Astrocyte of the cerebellum (primary cell): ENCODE results near the gene CCND1.

Experiments
- DNase-seq: peaks from one replicate; pipeline ENCODE4 v3.0.0-alpha.2; 2011; ENCODE audit warnings: low read depth
- H3K4me3 ChIP-seq: 2 replicates; pipeline ENCODE4 v1.5.1; 2011; ENCODE audit warnings: mild to moderate bottlenecking, low read depth, low read length, moderate library complexity
- in situ Hi-C: cut with HindIII; loops from 2 replicates; pipeline ENCODE4 v1.10.0; 2017; ENCODE audit warnings: low sequenced_read_pairs
- TF ChIP-seq, protein P1 (sequence below): IDR thresholded peaks from 2 replicates; pipeline ENCODE4 v1.5.1; 2012; ENCODE audit warnings: low read length, low read depth, moderate library complexity, mild to moderate bottlenecking; ENCODE audit errors: missing control alignments

CCND1 gene

DNA sequence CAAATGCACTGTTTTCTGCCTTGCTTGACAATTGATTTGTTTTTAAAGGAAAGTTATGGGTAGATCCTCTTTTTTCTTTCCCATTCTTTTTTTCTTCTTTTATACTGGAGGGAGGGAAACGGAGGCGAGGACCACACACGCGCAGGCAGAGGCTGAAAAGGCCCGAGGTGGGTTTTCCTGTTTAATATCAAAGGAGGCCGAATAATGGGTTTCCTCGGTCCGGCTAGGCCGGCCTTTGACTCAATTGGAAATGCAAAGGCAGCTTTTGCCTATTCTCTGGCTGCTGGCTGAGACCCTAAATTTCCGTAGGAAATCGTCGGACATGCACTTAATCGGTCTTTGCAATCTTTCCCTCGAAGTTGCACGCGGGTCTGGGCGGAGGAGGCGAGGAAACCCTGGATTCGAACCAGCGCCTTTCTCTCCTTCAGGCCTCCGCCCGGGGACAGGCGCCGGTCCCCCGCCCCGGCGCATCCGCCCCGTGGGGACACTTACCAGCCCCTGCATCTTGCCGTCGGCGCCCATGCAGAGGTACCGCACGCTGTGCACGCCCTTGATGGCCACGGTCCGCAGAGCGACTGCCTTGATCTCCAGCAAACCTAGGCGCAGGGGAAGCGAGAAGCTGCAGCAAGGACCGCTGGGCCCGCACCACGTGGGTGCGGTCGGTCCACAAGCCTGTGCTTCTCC lies 62.0 kb downstream of the CCND1 start:
- TF ChIP-seq, protein P1, sequence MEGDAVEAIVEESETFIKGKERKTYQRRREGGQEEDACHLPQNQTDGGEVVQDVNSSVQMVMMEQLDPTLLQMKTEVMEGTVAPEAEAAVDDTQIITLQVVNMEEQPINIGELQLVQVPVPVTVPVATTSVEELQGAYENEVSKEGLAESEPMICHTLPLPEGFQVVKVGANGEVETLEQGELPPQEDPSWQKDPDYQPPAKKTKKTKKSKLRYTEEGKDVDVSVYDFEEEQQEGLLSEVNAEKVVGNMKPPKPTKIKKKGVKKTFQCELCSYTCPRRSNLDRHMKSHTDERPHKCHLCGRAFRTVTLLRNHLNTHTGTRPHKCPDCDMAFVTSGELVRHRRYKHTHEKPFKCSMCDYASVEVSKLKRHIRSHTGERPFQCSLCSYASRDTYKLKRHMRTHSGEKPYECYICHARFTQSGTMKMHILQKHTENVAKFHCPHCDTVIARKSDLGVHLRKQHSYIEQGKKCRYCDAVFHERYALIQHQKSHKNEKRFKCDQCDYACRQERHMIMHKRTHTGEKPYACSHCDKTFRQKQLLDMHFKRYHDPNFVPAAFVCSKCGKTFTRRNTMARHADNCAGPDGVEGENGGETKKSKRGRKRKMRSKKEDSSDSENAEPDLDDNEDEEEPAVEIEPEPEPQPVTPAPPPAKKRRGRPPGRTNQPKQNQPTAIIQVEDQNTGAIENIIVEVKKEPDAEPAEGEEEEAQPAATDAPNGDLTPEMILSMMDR: no peak
- DNase-seq: no peak
- H3K4me3 ChIP-seq: no peak overlapping the region
- in situ Hi-C loops: no loop called here

DNA sequence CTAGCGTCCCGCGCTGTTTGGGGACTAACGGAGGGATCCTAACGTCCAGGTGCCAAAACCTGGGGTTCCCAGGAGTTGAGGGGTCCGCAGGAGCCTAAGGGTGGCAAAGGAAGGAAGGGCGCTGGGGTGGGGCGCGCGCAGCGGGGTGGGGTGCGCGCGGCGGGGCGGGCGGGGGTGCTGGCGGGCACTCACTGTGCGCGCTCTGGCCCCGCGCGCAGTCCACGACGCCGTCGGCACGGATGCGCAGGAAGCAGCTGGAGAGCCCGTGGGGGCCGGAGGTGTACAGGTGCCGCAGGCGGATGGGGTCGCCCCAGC lies 62.5 kb downstream of the CCND1 start:
- in situ Hi-C loops: no loop called here
- no peak for DNase-seq
- no peak overlapping the region for H3K4me3 ChIP-seq
- TF ChIP-seq, protein P1: no peak
